ENCODE results near the gene C20orf204. TPM values are rescaled to one million over a fixed set of nuclear protein-coding genes. Genes with fewer than 3 reads are reported as not detected.

Gene C20orf204
- total and polyA plus RNA-seq, 2 of the 8 experiments (the other 6 are each of a cell fraction or from before 2014, with no cell fraction given), result 0.39 to 0.52 TPM

GRCh38 chr20:64006490-64006889 is 29.5 kb upstream of the C20orf204 start:
- H4K8ac ChIP-seq (ENCODE audit: extremely low read depth, insufficient read depth, low read length), result no peak overlapping the region
- no peak overlapping the region for H4K91ac ChIP-seq (replicated peaks; ENCODE audit: insufficient read length, low read length)
- H3K9me3 ChIP-seq (ENCODE audit: insufficient read depth in 2 of 2, low read depth in 1 of 2, low read length in 1 of 2), result no peaks in the 10 kb centered on the region
- TF ChIP-seq SIX5 (IDR thresholded peaks at IDR 0.05; ENCODE audit: low read depth, low read length) (no peak), RFX5 (IDR thresholded peaks at IDR 0.05; ENCODE audit: borderline replicate concordance, low read depth, low read length) (no peak), BCL11A (IDR thresholded peaks at IDR 0.05; ENCODE audit: low read depth in 2 of 2, low read length in 2 of 2) (no peak), SRF (IDR thresholded peaks at IDR 0.05; ENCODE audit: low read depth, low read length) (no peak), E2F6 (IDR thresholded peaks at IDR 0.05) (no peak), CREB1 (IDR thresholded peaks at IDR 0.05) (no peak), CTBP2 (IDR thresholded peaks at IDR 0.05; ENCODE audit: borderline replicate concordance, insufficient read depth, insufficient read length, low read length) (no peak), USF2 (IDR thresholded peaks at IDR 0.05; ENCODE audit: low read length) (no peak), SUZ12 (IDR thresholded peaks at IDR 0.05; ENCODE audit: low read length) (no peak), RXRA (IDR thresholded peaks at IDR 0.05; ENCODE audit: insufficient read depth, low read depth, low read length) (no peak), SP1 (IDR thresholded peaks at IDR 0.05; ENCODE audit: low read depth, low read length) (no peak), CHD1 (IDR thresholded peaks at IDR 0.05; ENCODE audit: low read depth, low read length) (no peak), EGR1 (IDR thresholded peaks at IDR 0.05; ENCODE audit: borderline replicate concordance, low read depth, low read length) (no peak)
- H2BK120ac ChIP-seq (replicated peaks; ENCODE audit: low read depth, low read length), result no peak overlapping the region
- H2AFZ ChIP-seq (ENCODE audit: low read length), result no peak overlapping the region
- ChIA-PET CTCF (ENCODE audit: partially characterized antibody) (interaction anchor here (0.6 to 2.0 kb wide), 5 partner anchors 12 to 139 kb away, joined by 3 to 6 read pairs (median 4); no protein-coding TSS in a partner anchor), POLR2A (ENCODE audit: partially characterized antibody) (no interaction called here)
- peaks cover 0 to 5% of the 10 kb centered on the region in 2 experiments; a peak in 2 of 4 replicates for H3K79me2 ChIP-seq (ENCODE audit: control insufficient read depth in 1 of 2, insufficient read depth in 2 of 2, low read length in 2 of 2)
- H3K4me2 ChIP-seq (ENCODE audit: insufficient read depth in 1 of 2, low read depth in 2 of 2, low read length in 2 of 2), result no peak overlapping the region
- peaks cover 10 to 11% of the 10 kb centered on the region in 2 experiments for H4K20me1 ChIP-seq (replicated peaks in 1 of 2; ENCODE audit: control insufficient read depth in 1 of 2, insufficient read depth in 2 of 2, low read length in 2 of 2)
- no peak overlapping the region for H2BK5ac ChIP-seq (ENCODE audit: low read depth, low read length)
- H3K9ac ChIP-seq (replicated peaks in 1 of 4; ENCODE audit: extremely low read depth in 1 of 4, low read depth in 3 of 4, low read length in 3 of 4), result no peak overlapping the region
- FAIRE-seq, result no peak
- no peak overlapping the region for H3K14ac ChIP-seq (ENCODE audit: insufficient read length)
- no peaks in the 10 kb centered on the region for H3K4me1 ChIP-seq (replicated peaks in 1 of 4; ENCODE audit: control insufficient read depth in 3 of 4, insufficient read depth in 4 of 4, low read length in 3 of 4)
- peaks cover 7% of the 10 kb centered on the region for H3K79me1 ChIP-seq (ENCODE audit: low read depth, low read length)
- H3K56ac ChIP-seq (replicated peaks; ENCODE audit: insufficient read length, low read depth, low read length), result no peak overlapping the region
- 90% methylated on average over 10 of the region's 10 CpGs; no CpG with 5 or more reads in 1 of the 2 experiments for WGBS, 2 experiments (ENCODE audit: extremely low coverage in 1 of 2, insufficient coverage in 1 of 2, insufficient read length in 1 of 2, insufficient replicate concordance in 2 of 2, low coverage in 1 of 2, low lambda C conversion rate in 2 of 2, missing lambda C conversion rate in 1 of 2)
- peaks cover 11 to 53% (median 26%) of the 10 kb centered on the region in 4 experiments; a peak in 7 of 8 replicates for H3K36me3 ChIP-seq (ENCODE audit: control insufficient read depth in 2 of 4, insufficient read depth in 4 of 4, low read length in 3 of 4)
- no peak overlapping the region for H2AK5ac ChIP-seq (ENCODE audit: low read depth, low read length)
- no peak overlapping the region for H3K4ac ChIP-seq (replicated peaks; ENCODE audit: insufficient read length, low read depth, low read length)
- H2BK12ac ChIP-seq (ENCODE audit: low read depth, low read length), result no peak overlapping the region
- H3K27ac ChIP-seq (ENCODE audit: low read depth, low read length), result no peak overlapping the region
- no peak overlapping the region for H3K23ac ChIP-seq (ENCODE audit: insufficient read length)
- H3K23me2 ChIP-seq (ENCODE audit: low read depth, low read length), result no peaks in the 10 kb centered on the region
- no peak overlapping the region for H3K18ac ChIP-seq (ENCODE audit: extremely low read depth, low read length)
- H3K27me3 ChIP-seq (replicated peaks in 1 of 4; ENCODE audit: control insufficient read depth in 3 of 4, extremely low read depth in 1 of 4, insufficient read depth in 3 of 4, low read length in 3 of 4), result no peaks in the 10 kb centered on the region
- H2BK15ac ChIP-seq (ENCODE audit: low read length), result no peak overlapping the region
- H4K5ac ChIP-seq (ENCODE audit: insufficient read length, low read depth, low read length), result no peak overlapping the region
- H3K4me3 ChIP-seq (ENCODE audit: extremely low read depth in 1 of 4, insufficient read depth in 2 of 4, low read depth in 3 of 4, low read length in 4 of 4), result no peak overlapping the region
- H2BK20ac ChIP-seq (ENCODE audit: low read length), result no peak overlapping the region
- DNase-seq (ENCODE audit: low read depth in 1 of 2, low spot score in 2 of 2), result no peak
